HG02943 (cell line): ENCODE results near the gene ZNF821.
"Not testable (repeated sequence)": the region's sequence is repeated elsewhere in the genome, so short reads cannot be mapped to it uniquely, and the experiment has no call there.

ENCODE experiments used
- ATAC-seq: cut with Tn5 transposase; IDR thresholded peaks from one replicate; pipeline ENCODE4 v1.9.1; 2021; ENCODE audit warnings: mild to moderate bottlenecking, low read depth, moderate library complexity; ENCODE audit not compliant: unreplicated experiment

ZNF821 gene

GRCh38 chr16:71811261-71811803, 72.7 kb downstream of the ZNF821 start:
- no peak for ATAC-seq

- ATAC-seq: not testable (repeated sequence)
Observed at GRCh38 chr16:71810155-71810530, 73.8 kb downstream of the ZNF821 start.
